GM13976 (cell line): ENCODE results near the gene EPHB2.

Source experiments
- DNase-seq: peaks from one replicate; pipeline ENCODE4 v3.0.0; 2012; ENCODE audit warnings: low spot score
- in situ Hi-C: fragments of 300-500 bp; cut with MboI; formaldehyde crosslinking; loops from one replicate; pipeline ENCODE4 v1.12.0; 2022; ENCODE audit warnings: low sequenced_read_pairs, mixed read lengths, inconsistent platforms; ENCODE audit not compliant: unreplicated experiment
- TF ChIP-seq, protein P1 (sequence below): IDR thresholded peaks from 2 replicates; pipeline ENCODE4 v1.5.1; 2012; ENCODE audit warnings: borderline replicate concordance, mild to moderate bottlenecking; ENCODE audit not compliant: insufficient read depth; ENCODE audit errors: extremely low read depth, missing control alignments, control extremely low read depth

EPHB2 gene

GRCh38 chr1:22912311-22912710 is 201.7 kb downstream of the EPHB2 start:
- DNase-seq, result no peak
- in situ Hi-C loops, result no loop called here
- TF ChIP-seq, protein P1, sequence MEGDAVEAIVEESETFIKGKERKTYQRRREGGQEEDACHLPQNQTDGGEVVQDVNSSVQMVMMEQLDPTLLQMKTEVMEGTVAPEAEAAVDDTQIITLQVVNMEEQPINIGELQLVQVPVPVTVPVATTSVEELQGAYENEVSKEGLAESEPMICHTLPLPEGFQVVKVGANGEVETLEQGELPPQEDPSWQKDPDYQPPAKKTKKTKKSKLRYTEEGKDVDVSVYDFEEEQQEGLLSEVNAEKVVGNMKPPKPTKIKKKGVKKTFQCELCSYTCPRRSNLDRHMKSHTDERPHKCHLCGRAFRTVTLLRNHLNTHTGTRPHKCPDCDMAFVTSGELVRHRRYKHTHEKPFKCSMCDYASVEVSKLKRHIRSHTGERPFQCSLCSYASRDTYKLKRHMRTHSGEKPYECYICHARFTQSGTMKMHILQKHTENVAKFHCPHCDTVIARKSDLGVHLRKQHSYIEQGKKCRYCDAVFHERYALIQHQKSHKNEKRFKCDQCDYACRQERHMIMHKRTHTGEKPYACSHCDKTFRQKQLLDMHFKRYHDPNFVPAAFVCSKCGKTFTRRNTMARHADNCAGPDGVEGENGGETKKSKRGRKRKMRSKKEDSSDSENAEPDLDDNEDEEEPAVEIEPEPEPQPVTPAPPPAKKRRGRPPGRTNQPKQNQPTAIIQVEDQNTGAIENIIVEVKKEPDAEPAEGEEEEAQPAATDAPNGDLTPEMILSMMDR, result no peak

DNA sequence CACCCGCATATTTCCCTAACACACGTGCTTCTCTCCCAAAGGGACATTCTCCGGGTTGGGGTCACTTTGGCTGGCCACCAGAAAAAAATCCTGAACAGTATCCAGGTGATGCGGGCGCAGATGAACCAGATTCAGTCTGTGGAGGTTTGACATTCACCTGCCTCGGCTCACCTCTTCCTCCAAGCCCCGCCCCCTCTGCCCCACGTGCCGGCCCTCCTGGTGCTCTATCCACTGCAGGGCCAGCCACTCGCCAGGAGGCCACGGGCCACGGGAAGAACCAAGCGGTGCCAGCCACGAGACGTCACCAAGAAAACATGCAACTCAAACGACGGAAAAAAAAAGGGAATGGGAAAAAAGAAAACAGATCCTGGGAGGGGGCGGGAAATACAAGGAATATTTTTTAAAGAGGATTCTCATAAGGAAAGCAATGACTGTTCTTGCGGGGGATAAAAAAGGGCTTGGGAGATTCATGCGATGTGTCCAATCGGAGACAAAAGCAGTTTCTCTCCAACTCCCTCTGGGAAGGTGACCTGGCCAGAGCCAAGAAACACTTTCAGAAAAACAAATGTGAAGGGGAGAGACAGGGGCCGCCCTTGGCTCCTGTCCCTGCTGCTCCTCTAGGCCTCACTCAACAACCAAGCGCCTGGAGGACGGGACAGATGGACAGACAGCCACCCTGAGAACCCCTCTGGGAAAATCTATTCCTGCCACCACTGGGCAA is 202.9 kb downstream of the EPHB2 start:
- in situ Hi-C loops, result no loop called here
- TF ChIP-seq, protein P1, result no peak
- no peak for DNase-seq

DNA sequence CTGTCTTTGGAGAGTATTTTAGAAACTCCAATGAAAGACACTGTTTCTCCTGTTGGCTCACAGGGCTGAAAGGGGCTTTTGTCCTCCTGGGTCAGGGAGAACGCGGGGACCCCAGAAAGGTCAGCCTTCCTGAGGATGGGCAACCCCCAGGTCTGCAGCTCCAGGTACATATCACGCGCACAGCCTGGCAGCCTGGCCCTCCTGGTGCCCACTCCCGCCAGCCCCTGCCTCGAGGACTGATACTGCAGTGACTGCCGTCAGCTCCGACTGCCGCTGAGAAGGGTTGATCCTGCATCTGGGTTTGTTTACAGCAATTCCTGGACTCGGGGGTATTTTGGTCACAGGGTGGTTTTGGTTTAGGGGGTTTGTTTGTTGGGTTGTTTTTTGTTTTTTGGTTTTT is 203.5 kb downstream of the EPHB2 start:
- TF ChIP-seq, protein P1, result no peak
- DNase-seq, result no peak
- in situ Hi-C loops, result no loop called here

DNA sequence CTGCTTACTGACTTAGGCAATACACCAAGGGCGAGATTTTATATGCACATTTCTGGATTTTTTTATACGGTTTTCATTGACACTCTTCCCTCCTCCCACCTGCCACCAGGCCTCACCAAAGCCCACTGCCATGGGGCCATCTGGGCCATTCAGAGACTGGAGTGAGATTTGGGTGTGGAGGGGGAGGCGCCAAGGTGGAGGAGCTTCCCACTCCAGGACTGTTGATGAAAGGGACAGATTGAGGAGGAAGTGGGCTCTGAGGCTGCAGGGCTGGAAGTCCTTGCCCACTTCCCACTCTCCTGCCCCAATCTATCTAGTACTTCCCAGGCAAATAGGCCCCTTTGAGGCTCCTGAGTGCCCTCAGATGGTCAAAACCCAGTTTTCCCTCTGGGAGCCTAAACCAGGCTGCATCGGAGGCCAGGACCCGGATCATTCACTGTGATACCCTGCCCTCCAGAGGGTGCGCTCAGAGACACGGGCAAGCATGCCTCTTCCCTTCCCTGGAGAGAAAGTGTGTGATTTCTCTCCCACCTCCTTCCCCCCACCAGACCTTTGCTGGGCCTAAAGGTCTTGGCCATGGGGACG is 204.1 kb downstream of the EPHB2 start:
- TF ChIP-seq, protein P1, result no peak
- DNase-seq, result no peak
- in situ Hi-C loops, result no loop called here

DNA sequence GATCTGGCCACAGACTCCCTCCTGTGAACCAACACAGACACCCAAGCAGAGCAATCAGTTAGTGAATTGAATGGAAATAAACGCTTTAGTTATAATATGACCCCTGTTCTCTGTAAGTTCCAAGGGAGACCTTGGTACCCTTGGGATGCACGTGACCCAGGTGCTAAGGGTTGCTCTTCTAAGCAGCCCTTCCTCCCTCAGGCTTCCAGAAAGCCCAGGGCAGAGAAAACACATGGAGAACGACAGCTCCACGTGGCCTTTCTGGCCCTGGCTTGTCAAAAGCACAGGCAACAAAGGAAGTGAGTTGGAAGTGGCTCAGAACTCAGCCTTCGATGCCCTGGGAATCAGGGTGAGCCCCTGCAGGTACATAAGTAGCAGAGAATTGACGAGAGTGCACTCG is 204.6 kb downstream of the EPHB2 start:
- in situ Hi-C loops, result no loop called here
- no peak for DNase-seq
- TF ChIP-seq, protein P1, result no peak

DNA sequence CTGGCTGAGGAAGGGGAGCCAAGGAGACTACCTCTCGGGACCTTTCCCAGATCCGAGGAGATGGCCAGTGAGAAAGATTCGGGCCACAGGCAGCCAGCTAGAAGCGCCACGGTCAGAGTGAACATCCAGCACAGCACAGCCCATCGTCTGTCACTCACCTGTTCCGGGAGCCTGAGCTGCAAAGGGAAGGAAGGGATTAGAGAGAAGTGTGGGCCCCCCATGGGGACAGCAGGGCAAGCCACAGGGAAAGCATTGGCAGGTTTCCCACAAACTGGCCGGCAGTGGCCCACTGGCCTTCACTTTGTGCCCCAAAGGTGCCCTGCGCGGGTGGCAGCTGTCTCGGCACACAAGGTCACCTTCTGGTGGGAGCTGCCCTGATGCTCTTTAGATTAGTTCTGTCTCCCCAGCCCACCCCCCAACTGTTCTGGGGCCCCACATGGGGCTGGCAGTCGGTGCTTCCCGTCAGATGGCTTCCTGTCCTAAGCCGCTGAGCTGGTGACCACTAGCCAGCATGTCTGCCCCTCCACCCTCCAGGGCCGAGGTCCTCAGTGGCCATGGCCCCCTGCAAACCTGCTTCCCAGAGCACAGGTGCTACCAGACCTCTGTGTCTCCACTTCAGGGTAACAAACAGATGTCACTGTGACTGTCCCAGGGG is 205.3 kb downstream of the EPHB2 start:
- TF ChIP-seq, protein P1, result no peak
- no peak for DNase-seq
- in situ Hi-C loops, result no loop called here
